NB4 (cell line): ENCODE results near the gene ABHD1.

Experiments used
- MYC ChIP-seq: IDR thresholded peaks from 2 replicates; pipeline ENCODE4 v1.6.1; 2011; ENCODE audit warnings: low read depth, low read length
- POLR2A ChIP-seq: IDR thresholded peaks from 2 replicates; pipeline ENCODE4 v1.6.1; 2011; ENCODE audit warnings: mild to moderate bottlenecking; ENCODE audit not compliant: insufficient read length; ENCODE audit errors: extremely low read depth

- TF ChIP-seq MYC (no peak), POLR2A (no peak)
Measured at GRCh38 chr2:27178469-27178868, 54.9 kb downstream of the ABHD1 start.
